H9 (cell line): ENCODE results near the gene DAB1. TPM values are rescaled to one million over a fixed set of nuclear protein-coding genes. Genes with fewer than 3 reads are reported as not detected.

ENCODE experiments used
- DNase-seq: peaks from one replicate; pipeline ENCODE4 v3.0.0-alpha.2; 2017
- H2AFZ ChIP-seq: one replicate; pipeline ENCODE4 v1.6.1; 2013; ENCODE audit warnings: mild to moderate bottlenecking, low read length, control low read depth, moderate library complexity
- H2AK5ac ChIP-seq: 2 replicates; pipeline ENCODE4 v1.6.1; 2013; ENCODE audit warnings: low read length, control low read depth, mixed read lengths; ENCODE audit not compliant: insufficient read length
- H2BK120ac ChIP-seq: one replicate; pipeline ENCODE4 v1.6.1; 2013; ENCODE audit warnings: low read depth, mild to moderate bottlenecking, low read length, control low read depth, inconsistent platforms; ENCODE audit not compliant: poor library complexity, severe bottlenecking
- H2BK12ac ChIP-seq: 2 replicates; pipeline ENCODE4 v1.6.1; 2013; ENCODE audit warnings: low read length, control low read depth, mixed read lengths, low read depth; ENCODE audit not compliant: insufficient read length
- H2BK15ac ChIP-seq: 2 replicates; pipeline ENCODE4 v1.6.1; 2013; ENCODE audit warnings: low read depth, low read length, control low read depth
- H2BK20ac ChIP-seq: one replicate; pipeline ENCODE4 v1.6.1; 2013; ENCODE audit warnings: low read depth, mild to moderate bottlenecking, low read length, control low read depth, inconsistent platforms; ENCODE audit not compliant: poor library complexity, severe bottlenecking
- H2BK5ac ChIP-seq: 2 replicates; pipeline ENCODE4 v1.6.1; 2013; ENCODE audit warnings: low read length, control low read depth, mixed read lengths; ENCODE audit not compliant: insufficient read length
- H3K14ac ChIP-seq: 2 replicates; pipeline ENCODE4 v1.6.1; 2013; ENCODE audit warnings: low read length, control low read depth; ENCODE audit not compliant: insufficient read depth
- H3K18ac ChIP-seq: 2 replicates; pipeline ENCODE4 v1.6.1; 2013; ENCODE audit warnings: low read depth, mild to moderate bottlenecking, mixed read lengths, low read length, control low read depth; ENCODE audit not compliant: insufficient read length
- H3K23ac ChIP-seq: 2 replicates; pipeline ENCODE4 v1.6.1; 2013; ENCODE audit warnings: low read length, control low read depth, mixed read lengths, low read depth; ENCODE audit not compliant: insufficient read length
- H3K23me2 ChIP-seq: 2 replicates; pipeline ENCODE4 v1.6.1; 2013; ENCODE audit warnings: low read depth, mild to moderate bottlenecking, mixed read lengths, low read length, control low read depth; ENCODE audit not compliant: insufficient read length, poor library complexity, severe bottlenecking
- H3K27ac ChIP-seq: 2 replicates; pipeline ENCODE4 v1.5.1; 2013; ENCODE audit warnings: low read length, control low read depth, mixed read lengths, low read depth; ENCODE audit not compliant: insufficient read length
- H3K27me3 ChIP-seq: 2 replicates; pipeline ENCODE4 v1.6.1; 2013; ENCODE audit warnings: low read length, control low read depth, inconsistent platforms; ENCODE audit not compliant: insufficient read depth
- H3K4ac ChIP-seq: 2 replicates; pipeline ENCODE4 v1.6.1; 2013; ENCODE audit warnings: low read depth, mild to moderate bottlenecking, control low read depth, inconsistent platforms, low read length, moderate library complexity
- H3K4me1 ChIP-seq: 2 replicates; pipeline ENCODE4 v1.6.1; 2013; ENCODE audit warnings: low read length, control low read depth, inconsistent platforms; ENCODE audit not compliant: insufficient read depth
- H3K4me2 ChIP-seq: 2 replicates; pipeline ENCODE4 v1.6.1; 2013; ENCODE audit warnings: low read length, control low read depth, mixed read lengths; ENCODE audit not compliant: insufficient read length, insufficient read depth
- H3K56ac ChIP-seq: 2 replicates; pipeline ENCODE4 v1.6.1; 2013; ENCODE audit warnings: low read depth, mild to moderate bottlenecking, mixed read lengths, low read length, control low read depth; ENCODE audit not compliant: insufficient read length
- H3K79me1 ChIP-seq: 2 replicates; pipeline ENCODE4 v1.6.1; 2013; ENCODE audit warnings: low read depth, mild to moderate bottlenecking, moderate library complexity, low read length, control low read depth, inconsistent platforms; ENCODE audit not compliant: insufficient read depth, poor library complexity, severe bottlenecking
- H3K79me2 ChIP-seq: 2 replicates; pipeline ENCODE4 v1.6.1; 2013; ENCODE audit warnings: low read length, control low read depth, inconsistent platforms; ENCODE audit not compliant: insufficient read depth
- H3K9ac ChIP-seq: 2 replicates; pipeline ENCODE4 v1.6.1; 2013; ENCODE audit warnings: low read length, control low read depth, mixed read lengths; ENCODE audit not compliant: insufficient read length; ENCODE audit errors: extremely low read depth
- H3K9me3 ChIP-seq: one replicate; pipeline ENCODE4 v1.6.1; 2013; ENCODE audit warnings: low read depth, low read length, inconsistent platforms; ENCODE audit not compliant: control insufficient read depth
- H3T11ph ChIP-seq: one replicate; pipeline ENCODE4 v1.6.1; 2013; ENCODE audit warnings: mild to moderate bottlenecking, low read length, control low read depth, inconsistent platforms
- H4K20me1 ChIP-seq: one replicate; pipeline ENCODE4 v1.6.1; 2013; ENCODE audit not compliant: control insufficient read depth, insufficient read length, insufficient read depth
- H4K5ac ChIP-seq: 2 replicates; pipeline ENCODE4 v1.6.1; 2013; ENCODE audit warnings: low read depth, mild to moderate bottlenecking, mixed read lengths, low read length, control low read depth; ENCODE audit not compliant: insufficient read length
- H4K8ac ChIP-seq: replicated peaks from 2 replicates; pipeline ENCODE4 v1.6.1; 2013; ENCODE audit warnings: low read length, control low read depth, mixed read lengths, low read depth; ENCODE audit not compliant: insufficient read length
- H4K91ac ChIP-seq: 2 replicates; pipeline ENCODE4 v1.6.1; 2013; ENCODE audit warnings: low read depth, mild to moderate bottlenecking, moderate library complexity, mixed read lengths, low read length, control low read depth; ENCODE audit not compliant: insufficient read length
- H3K27ac Mint-ChIP-seq, 3 experiments: 2 replicates in 2 of 3; 3 replicates in 1 of 3; pipeline ENCODE4 v1.8.0; 2020 to 2021; ENCODE audit warnings: mixed read lengths in 3 of 3, mild to moderate bottlenecking in 1 of 3, moderate library complexity in 1 of 3
- H3K27me3 Mint-ChIP-seq: 2 replicates; pipeline ENCODE4 v1.8.0; 2021; ENCODE audit warnings: low read depth, mild to moderate bottlenecking, moderate library complexity, mixed read lengths
- H3K36me3 Mint-ChIP-seq, 3 experiments: 2 replicates in 2 of 3; 3 replicates in 1 of 3; pipeline ENCODE4 v1.8.0; 2020 to 2021; ENCODE audit warnings: low read depth in 3 of 3, mixed read lengths in 3 of 3; ENCODE audit not compliant: insufficient read depth in 1 of 3
- H3K4me1 Mint-ChIP-seq, 2 experiments: 2 replicates each; pipeline ENCODE4 v1.8.0; 2020; ENCODE audit warnings: mixed read lengths in 2 of 2
- H3K4me3 Mint-ChIP-seq, 2 experiments: 2 replicates in 1 of 2; 3 replicates in 1 of 2; pipeline ENCODE4 v1.8.0; 2020 to 2021; ENCODE audit warnings: mild to moderate bottlenecking in 2 of 2, mixed read lengths in 2 of 2, moderate library complexity in 1 of 2
- H3K9me3 Mint-ChIP-seq, 2 experiments: 2 replicates in 1 of 2; 3 replicates in 1 of 2; pipeline ENCODE4 v1.8.0; 2020; ENCODE audit warnings: mild to moderate bottlenecking in 2 of 2, mixed read lengths in 2 of 2, moderate library complexity in 1 of 2
- WGBS: extraction: QIAGEN DNeasy Blood & Tissue Kit; methylation state at CpG from one replicate; pipeline ENCODE4 v1.1.7; 2013; ENCODE audit warnings: missing lambda C conversion rate, low lambda C conversion rate, mixed read lengths; ENCODE audit not compliant: insufficient read length; ENCODE audit errors: extremely low coverage; 5-methylcytosine and 5-hydroxymethylcytosine counted together
- total RNA-seq: library from RNA; stranded (reverse); gene quantifications from 2 replicates; pipeline ENCODE4 v1.2.1, GENCODE V29; 2021
- TF ChIP-seq, protein P1 (sequence below): fragments of 200-600 bp; sonication (generic); conservative IDR thresholded peaks from 3 replicates; pipeline ENCODE4 v1.8.0; 2021; ENCODE audit warnings: antibody characterized with exemption, mild to moderate bottlenecking

Gene DAB1
- total RNA-seq, 1 experiment from 2014 or later, result 9.3 TPM

DNA sequence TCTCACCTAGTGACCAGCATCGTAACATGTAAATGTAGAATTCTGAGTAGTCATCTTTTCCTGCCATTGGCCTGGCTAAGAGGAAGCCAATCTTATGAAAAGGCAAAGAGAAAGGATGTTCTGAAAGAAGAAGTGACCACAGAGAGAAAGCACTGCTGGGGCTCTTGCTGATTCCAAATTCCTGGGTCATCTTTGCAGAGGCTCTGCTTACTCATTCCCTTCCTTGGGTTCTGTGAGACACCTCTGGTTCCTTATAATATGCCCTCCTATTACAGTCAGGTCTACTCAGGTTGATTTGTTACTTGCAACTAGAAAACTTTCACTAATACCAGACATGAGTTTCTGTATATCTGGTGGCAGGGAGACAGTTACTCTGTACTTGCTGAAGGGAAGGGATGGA is 259.3 kb downstream of the DAB1 start:
- Histone ChIP-seq H3K27ac (no peak overlapping the region), H2BK12ac (no peak overlapping the region), H2BK15ac (no peak overlapping the region), H4K20me1 (no peaks in the 10 kb centered on the region), H3K9ac (no peak overlapping the region), H2AK5ac (no peak overlapping the region), H3K23me2 (no peaks in the 10 kb centered on the region), H3K27me3 (no peaks in the 10 kb centered on the region), H4K5ac (no peak overlapping the region), H2BK120ac (no peak overlapping the region), H2AFZ (no peak overlapping the region), H3T11ph (no peak overlapping the region), H3K56ac (no peak overlapping the region), H3K9me3 (no peaks in the 10 kb centered on the region), H2BK5ac (no peak overlapping the region), H2BK20ac (no peak overlapping the region), H4K91ac (no peak overlapping the region), H3K14ac (no peak overlapping the region), H3K4ac (no peak overlapping the region), H3K23ac (no peak overlapping the region), H3K4me1 (peaks cover 11% of the 10 kb centered on the region), H4K8ac (no peak overlapping the region), H3K79me2 (no peaks in the 10 kb centered on the region), H3K79me1 (no peaks in the 10 kb centered on the region), H3K18ac (no peak overlapping the region), H3K4me2 (no peak overlapping the region)
- H3K4me3 Mint-ChIP-seq, result no peak overlapping the region
- H3K4me1 Mint-ChIP-seq, result peaks cover 48 to 51% of the 10 kb centered on the region in 2 experiments
- DNase-seq, result no peak
- H3K9me3 Mint-ChIP-seq, result no peaks in the 10 kb centered on the region
- H3K27me3 Mint-ChIP-seq, result peaks cover 1% of the 10 kb centered on the region
- TF ChIP-seq, protein P1, sequence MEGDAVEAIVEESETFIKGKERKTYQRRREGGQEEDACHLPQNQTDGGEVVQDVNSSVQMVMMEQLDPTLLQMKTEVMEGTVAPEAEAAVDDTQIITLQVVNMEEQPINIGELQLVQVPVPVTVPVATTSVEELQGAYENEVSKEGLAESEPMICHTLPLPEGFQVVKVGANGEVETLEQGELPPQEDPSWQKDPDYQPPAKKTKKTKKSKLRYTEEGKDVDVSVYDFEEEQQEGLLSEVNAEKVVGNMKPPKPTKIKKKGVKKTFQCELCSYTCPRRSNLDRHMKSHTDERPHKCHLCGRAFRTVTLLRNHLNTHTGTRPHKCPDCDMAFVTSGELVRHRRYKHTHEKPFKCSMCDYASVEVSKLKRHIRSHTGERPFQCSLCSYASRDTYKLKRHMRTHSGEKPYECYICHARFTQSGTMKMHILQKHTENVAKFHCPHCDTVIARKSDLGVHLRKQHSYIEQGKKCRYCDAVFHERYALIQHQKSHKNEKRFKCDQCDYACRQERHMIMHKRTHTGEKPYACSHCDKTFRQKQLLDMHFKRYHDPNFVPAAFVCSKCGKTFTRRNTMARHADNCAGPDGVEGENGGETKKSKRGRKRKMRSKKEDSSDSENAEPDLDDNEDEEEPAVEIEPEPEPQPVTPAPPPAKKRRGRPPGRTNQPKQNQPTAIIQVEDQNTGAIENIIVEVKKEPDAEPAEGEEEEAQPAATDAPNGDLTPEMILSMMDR, result no peak
- no peak overlapping the region for H3K27ac Mint-ChIP-seq
- WGBS, result no CpG with 5 or more reads among the region's 1 CpG
- H3K36me3 Mint-ChIP-seq, result no peaks in the 10 kb centered on the region
